Bone marrow (tissue), 2 donors: Measurements from ENCODE around the gene PMEPA1.
A peak's percentile ranks its signal among the peaks of the same experiment; 100 is the strongest.

Experiments used
- DNase-seq, 2 donors: peaks; one replicate each; lab custom pipeline; 2025; lab: John Stamatoyannopoulos, UW

PMEPA1 gene

DNA sequence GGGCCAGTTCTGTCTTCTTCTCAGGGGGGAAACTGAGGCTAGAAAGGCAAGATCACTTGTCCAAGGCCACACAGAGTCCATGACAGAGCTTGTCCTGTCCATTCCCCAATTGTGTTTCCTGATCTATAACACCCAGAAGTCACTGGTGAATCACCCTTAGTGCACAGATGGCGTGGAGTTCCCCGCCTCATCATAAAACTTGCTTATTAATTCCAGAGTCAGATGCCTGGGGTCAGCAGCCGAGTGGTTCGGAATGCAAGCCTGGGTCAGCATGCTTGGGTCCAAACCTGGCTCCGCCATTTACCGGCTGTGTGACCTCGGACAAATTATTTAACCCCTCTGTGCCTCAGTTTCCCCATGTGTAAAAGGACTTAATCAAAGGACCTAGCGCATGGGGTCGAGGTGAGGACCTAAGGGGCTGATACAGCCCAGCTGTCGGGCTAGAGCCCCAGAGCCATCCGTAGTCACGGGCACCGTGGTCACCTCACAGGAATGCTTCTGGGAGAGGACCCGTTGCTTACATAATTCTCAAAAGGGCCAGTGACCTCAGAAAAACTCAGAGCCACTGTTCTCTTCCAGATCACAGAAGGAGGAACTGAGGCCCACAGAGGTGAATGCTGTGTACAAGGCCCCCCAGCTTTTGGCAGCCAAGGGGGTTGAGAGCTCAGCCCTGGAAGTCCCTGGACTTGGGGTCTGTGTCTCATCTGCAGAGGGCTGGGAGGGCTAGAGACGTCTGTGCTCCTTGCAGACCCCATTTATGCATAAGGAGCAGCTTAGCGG lies 88.2 kb downstream of the PMEPA1 start:
- no peak for DNase-seq

DNA sequence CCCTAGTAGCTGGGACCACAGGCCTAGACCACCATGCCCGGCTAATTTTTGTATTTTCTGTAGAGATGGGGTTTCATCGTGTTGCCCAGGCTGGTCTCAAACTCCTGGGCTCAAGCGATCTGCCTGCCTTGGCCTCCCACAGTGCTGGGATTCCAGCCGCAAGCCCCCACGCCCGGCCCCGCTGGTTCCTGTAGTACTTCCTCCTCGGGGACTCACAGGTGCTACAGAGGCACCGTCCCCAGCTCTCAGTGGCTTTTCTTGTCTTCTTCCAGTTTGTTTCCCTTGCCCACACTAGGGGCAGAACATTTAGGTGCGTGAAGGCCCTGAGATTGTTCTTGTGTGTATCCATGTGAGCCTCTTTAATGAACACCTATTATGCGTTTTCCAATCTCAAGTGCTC lies 88.8 kb downstream of the PMEPA1 start:
- no peak for DNase-seq

GRCh38 chr20:57620274-57620990 lies 89.4 kb downstream of the PMEPA1 start, which contains the start of gene ZBP1:
Gene ZBP1 (minus strand): TSS chr20:57620426. CDS start chr20:57620295, 131 bp downstream.
- peak in 1 of 2 donors; percentile 22 for DNase-seq

GRCh38 chr20:57619051-57619831 lies 90.6 kb downstream of the PMEPA1 start:
- DNase-seq: peak in 1 of 2 donors; percentile 23

DNA sequence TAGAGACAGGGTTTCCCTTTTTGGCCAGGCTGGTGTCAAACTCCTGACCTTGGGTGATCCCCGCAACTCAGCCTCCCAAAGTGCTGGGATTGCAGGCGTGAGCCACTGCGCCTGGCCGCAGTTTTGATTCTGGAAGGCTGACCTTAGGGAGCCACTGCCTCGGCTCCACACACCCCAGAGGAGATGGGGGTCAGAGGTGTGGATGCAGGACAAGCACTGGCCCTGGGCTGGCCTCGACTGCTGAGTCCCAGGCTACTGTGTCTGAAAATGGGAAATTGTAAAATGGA lies 91.1 kb downstream of the PMEPA1 start:
- DNase-seq: no peak

- no peak for DNase-seq
Observed at GRCh38 chr20:57618091-57618763, 91.6 kb downstream of the PMEPA1 start.

DNA sequence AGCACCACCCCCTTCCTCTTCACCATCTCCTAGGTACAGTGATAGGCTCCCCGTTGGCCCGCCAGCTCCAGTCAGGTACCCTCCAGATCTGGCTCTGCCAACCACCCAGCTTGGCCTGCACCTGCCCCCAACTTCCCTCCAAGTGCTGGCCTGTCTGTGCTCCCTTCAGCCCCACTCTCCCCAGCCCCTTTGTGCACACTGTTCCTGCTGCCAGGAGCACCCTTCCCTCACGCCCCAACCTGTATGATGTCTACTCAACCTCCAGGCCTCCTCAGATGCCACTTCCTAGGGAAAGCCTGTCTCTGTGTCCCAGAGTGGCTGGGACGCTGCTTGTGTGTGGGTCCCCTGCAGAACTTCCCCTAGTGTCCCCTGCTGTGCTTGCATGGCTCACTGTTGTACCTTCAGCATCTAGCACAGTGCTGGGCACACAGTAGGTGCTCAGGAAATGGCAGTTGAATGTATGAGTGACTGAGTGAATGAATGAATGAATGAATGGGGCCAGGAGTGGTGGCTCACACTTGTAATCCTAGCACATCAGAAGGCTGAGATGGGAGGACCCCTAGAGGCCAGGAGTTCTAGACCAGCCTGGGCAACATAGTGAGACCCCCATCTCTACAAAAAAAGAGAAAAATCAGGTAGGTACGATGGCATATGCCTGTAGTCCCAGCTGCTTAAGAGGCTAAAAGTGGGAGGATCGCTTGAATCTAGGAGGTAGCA lies 92.6 kb downstream of the PMEPA1 start:
- no peak for DNase-seq

DNA sequence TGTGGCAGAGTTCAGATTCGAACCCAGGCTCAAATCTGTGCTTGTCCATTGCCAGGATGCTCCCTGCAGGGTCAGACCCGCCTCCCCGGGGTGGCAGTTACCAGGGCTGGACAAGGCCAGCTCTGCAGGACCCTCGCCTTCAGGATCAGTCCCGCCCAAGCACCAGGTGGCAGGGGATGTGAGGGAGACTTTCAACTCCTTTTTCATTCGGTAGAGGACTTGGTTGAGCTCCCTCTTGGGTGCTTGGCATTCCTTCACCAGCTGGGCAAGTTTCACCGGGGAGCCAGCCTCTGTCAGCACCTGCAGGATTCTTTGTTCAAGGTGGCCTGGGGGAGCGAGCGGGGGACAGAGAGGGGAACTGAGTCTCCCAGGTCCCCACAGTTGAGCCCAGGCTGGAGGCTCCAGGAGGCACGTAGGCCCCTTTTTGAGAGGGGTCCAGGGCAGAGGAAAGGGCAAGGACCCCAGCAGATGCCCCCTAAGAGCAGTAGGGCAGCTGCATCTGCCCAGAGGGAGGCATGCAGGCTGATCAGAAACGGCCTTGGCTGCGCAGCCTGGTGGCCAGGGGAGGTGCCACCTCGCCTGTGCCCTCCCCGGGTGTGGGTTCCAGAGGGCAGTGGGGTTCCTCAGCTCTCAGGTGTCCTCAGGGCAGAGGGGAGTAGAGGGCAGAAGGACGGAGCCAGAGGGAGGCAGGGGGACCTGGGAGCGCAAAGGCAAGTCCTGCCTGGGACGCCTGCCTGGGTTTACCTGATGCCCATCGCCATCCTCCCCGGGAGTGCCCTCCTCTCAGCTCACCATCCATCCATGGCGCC lies 93.5 kb downstream of the PMEPA1 start:
- no peak for DNase-seq

- no peak for DNase-seq
Observed at GRCh38 chr20:57615445-57615811, 94.4 kb downstream of the PMEPA1 start.

GRCh38 chr20:57614490-57615444 lies 95.0 kb downstream of the PMEPA1 start:
- DNase-seq: no peak

DNA sequence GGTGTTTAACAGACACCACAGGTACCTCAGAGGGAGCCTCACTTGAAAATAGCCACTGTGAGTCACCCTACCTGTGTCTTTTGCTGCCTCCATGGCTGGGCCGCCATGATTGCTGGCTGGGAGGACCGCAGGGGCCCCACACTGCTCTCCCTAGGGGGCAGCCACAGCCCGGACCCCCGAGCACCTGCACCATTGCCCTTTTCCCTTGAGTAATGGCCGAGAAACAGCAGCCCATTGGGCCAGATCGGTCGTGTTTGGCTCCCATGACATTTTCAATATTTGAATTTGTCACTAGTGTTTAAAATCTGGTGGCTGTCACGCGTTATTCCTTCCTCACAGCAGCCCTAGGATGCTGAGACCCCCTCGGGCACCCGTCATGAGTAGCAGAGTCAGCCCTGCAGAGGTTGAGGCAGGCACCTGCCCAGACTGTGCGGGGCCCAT lies 96.3 kb downstream of the PMEPA1 start:
- no peak for DNase-seq

- DNase-seq: no peak
Observed at GRCh38 chr20:57612916-57613315, 96.9 kb downstream of the PMEPA1 start.

DNA sequence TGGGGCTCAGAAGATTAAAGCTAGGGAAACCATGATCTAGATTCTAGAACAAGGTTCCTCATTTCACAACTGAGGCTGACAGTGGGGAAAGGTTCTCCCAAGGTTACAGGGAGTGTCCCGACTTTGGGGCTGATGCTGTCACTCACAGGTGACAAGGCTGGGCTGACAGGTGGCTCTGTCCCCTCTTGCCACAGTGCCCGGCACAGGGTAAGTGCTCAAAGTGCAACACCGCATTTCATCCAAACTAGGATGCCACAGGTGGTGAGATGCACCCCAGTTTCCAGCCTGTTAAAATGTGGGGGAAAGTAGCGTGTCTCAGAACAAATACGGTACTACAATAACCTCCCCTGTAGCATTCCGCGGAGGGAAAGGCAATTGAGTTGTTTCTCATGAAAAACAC lies 97.4 kb downstream of the PMEPA1 start:
- DNase-seq: no peak

GRCh38 chr20:57611586-57612311 lies 98.1 kb downstream of the PMEPA1 start:
- DNase-seq: no peak

- DNase-seq: no peak
Observed at GRCh38 chr20:57610261-57610952, 99.4 kb downstream of the PMEPA1 start.

- DNase-seq: no peak
Observed at GRCh38 chr20:57609842-57610167, 100.0 kb downstream of the PMEPA1 start.

GRCh38 chr20:57609086-57609841 lies 100.6 kb downstream of the PMEPA1 start:
- DNase-seq: no peak

- no peak for DNase-seq
Observed at GRCh38 chr20:57608516-57608915, 101.3 kb downstream of the PMEPA1 start.
